Measurements from ENCODE around the gene S100A12.
A peak's percentile ranks its signal among the peaks of the same experiment; 100 is the strongest.

S100A12 gene

DNA sequence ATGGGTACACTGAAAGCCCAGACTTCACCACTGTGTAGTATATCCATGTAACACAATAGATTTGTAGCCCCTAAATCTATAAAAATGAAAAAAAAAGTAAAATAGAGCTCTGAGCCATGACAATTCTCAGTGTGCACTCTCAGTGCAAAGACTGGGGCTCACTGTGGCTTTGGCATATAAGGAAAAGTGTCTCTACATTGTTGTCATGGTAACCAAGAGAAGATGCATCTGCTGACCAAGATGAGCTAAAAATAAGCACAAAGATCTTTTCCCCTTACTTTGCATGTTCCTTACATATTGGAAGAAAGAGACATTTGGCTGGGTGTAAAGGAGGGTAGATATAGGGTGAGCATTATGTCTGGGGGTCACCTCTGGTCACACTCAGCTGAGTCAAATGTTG, 38.8 kb downstream of the S100A12 start:
- Histone ChIP-seq H3K27ac (ENCODE audit: low read length) (no peak overlapping the region), H3K4me3 (ENCODE audit: low read length) (no peak overlapping the region), H3F3A (ENCODE audit: insufficient read depth, low read length) (no peaks in the 10 kb centered on the region), H2AFZ (ENCODE audit: low read length) (no peak overlapping the region), H3K9me3 (replicated peaks; ENCODE audit: insufficient read depth, low read length) (no peaks in the 10 kb centered on the region), H3K4me2 (ENCODE audit: low read depth, low read length) (no peak overlapping the region), H3K36me3 (replicated peaks; ENCODE audit: insufficient read depth, low read length) (no peaks in the 10 kb centered on the region), H3K9ac (ENCODE audit: low read length) (no peak overlapping the region), H4K20me1 (ENCODE audit: insufficient read depth, low read length) (no peaks in the 10 kb centered on the region), H3K27me3 (replicated peaks; ENCODE audit: insufficient read depth, low read length) (no peaks in the 10 kb centered on the region), H3K4me1 (ENCODE audit: low read length) (no peaks in the 10 kb centered on the region), H3K79me2 (ENCODE audit: low read length) (no peaks in the 10 kb centered on the region), H3K9me2 (replicated peaks; ENCODE audit: insufficient read depth, low read length) (no peaks in the 10 kb centered on the region)
- DNase-seq: peak; percentile 33
- TF ChIP-seq, protein P1, sequence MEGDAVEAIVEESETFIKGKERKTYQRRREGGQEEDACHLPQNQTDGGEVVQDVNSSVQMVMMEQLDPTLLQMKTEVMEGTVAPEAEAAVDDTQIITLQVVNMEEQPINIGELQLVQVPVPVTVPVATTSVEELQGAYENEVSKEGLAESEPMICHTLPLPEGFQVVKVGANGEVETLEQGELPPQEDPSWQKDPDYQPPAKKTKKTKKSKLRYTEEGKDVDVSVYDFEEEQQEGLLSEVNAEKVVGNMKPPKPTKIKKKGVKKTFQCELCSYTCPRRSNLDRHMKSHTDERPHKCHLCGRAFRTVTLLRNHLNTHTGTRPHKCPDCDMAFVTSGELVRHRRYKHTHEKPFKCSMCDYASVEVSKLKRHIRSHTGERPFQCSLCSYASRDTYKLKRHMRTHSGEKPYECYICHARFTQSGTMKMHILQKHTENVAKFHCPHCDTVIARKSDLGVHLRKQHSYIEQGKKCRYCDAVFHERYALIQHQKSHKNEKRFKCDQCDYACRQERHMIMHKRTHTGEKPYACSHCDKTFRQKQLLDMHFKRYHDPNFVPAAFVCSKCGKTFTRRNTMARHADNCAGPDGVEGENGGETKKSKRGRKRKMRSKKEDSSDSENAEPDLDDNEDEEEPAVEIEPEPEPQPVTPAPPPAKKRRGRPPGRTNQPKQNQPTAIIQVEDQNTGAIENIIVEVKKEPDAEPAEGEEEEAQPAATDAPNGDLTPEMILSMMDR (IDR thresholded peaks at IDR 0.05; ENCODE audit: low read length): no peak
- no peak for TF ChIP-seq EZH2phosphoT487 (IDR thresholded peaks at IDR 0.05; ENCODE audit: low read length)
- no peak for TF ChIP-seq EZH2 (optimal IDR thresholded peaks at IDR 0.05; ENCODE audit: low read depth, low read length)

DNA sequence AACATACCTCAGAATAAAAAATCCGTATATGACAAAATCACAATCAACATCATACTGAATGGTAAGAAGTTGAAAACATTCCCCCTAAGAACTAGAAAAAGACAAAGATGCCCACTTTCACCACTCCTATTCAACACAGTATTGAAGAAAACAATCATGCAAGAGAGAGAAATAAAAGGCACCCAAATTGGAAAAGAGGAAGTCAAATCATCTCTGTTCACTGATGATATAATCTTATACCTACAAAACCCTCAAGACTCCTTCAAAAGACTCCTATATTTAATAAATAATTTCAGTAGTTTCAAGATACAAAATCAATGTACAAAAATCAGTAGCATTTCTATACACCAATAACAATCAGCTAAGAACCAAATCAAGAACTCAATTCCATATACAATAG, 41.5 kb downstream of the S100A12 start:
- Histone ChIP-seq H3K9ac (ENCODE audit: low read length) (no peak overlapping the region), H3K4me3 (ENCODE audit: low read length) (no peak overlapping the region), H3K36me3 (replicated peaks; ENCODE audit: insufficient read depth, low read length) (no peaks in the 10 kb centered on the region), H3F3A (ENCODE audit: insufficient read depth, low read length) (no peaks in the 10 kb centered on the region), H3K27ac (ENCODE audit: low read length) (no peak overlapping the region), H3K4me2 (ENCODE audit: low read depth, low read length) (no peak overlapping the region), H3K9me3 (replicated peaks; ENCODE audit: insufficient read depth, low read length) (no peaks in the 10 kb centered on the region), H3K27me3 (replicated peaks; ENCODE audit: insufficient read depth, low read length) (no peaks in the 10 kb centered on the region), H2AFZ (ENCODE audit: low read length) (no peak overlapping the region), H4K20me1 (ENCODE audit: insufficient read depth, low read length) (no peaks in the 10 kb centered on the region), H3K4me1 (ENCODE audit: low read length) (no peaks in the 10 kb centered on the region), H3K9me2 (replicated peaks; ENCODE audit: insufficient read depth, low read length) (no peaks in the 10 kb centered on the region), H3K79me2 (ENCODE audit: low read length) (no peaks in the 10 kb centered on the region)
- TF ChIP-seq EZH2phosphoT487 (IDR thresholded peaks at IDR 0.05; ENCODE audit: low read length) (no peak), EZH2 (optimal IDR thresholded peaks at IDR 0.05; ENCODE audit: low read depth, low read length) (no peak)
- TF ChIP-seq, protein P1 (IDR thresholded peaks at IDR 0.05; ENCODE audit: low read length): no peak
- no peak for DNase-seq

DNA sequence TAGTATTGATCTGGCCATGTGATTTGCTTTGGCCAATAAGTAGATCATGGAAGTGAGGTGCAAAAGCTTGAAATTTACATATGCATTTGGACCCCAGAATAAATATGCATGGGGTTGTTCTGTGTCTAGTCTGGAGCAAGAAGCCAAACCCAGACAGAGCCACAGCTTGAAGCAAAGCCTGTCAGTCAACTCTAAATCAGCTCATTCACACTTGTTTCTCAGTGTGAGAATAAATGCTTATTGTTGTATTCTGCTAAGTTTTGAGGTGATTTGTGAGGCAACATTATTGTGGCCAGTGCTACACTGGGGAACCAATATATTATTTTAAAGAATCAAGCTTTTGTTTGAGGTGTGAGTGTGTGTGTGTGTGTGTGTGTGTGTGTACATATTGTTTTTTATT, 50.5 kb downstream of the S100A12 start:
- Histone ChIP-seq H3K27ac (ENCODE audit: low read length) (no peak overlapping the region), H3K9me2 (replicated peaks; ENCODE audit: insufficient read depth, low read length) (no peaks in the 10 kb centered on the region), H3K4me3 (ENCODE audit: low read length) (no peak overlapping the region), H3K36me3 (replicated peaks; ENCODE audit: insufficient read depth, low read length) (no peaks in the 10 kb centered on the region), H3K4me1 (ENCODE audit: low read length) (no peaks in the 10 kb centered on the region), H3K4me2 (ENCODE audit: low read depth, low read length) (no peak overlapping the region), H3K79me2 (ENCODE audit: low read length) (no peaks in the 10 kb centered on the region), H3K27me3 (replicated peaks; ENCODE audit: insufficient read depth, low read length) (no peaks in the 10 kb centered on the region), H2AFZ (ENCODE audit: low read length) (no peak overlapping the region), H3K9ac (ENCODE audit: low read length) (no peak overlapping the region), H3K9me3 (replicated peaks; ENCODE audit: insufficient read depth, low read length) (no peaks in the 10 kb centered on the region), H3F3A (ENCODE audit: insufficient read depth, low read length) (no peaks in the 10 kb centered on the region), H4K20me1 (ENCODE audit: insufficient read depth, low read length) (no peaks in the 10 kb centered on the region)
- no peak for DNase-seq
- no peak for TF ChIP-seq EZH2 (optimal IDR thresholded peaks at IDR 0.05; ENCODE audit: low read depth, low read length)
- TF ChIP-seq, protein P1 (IDR thresholded peaks at IDR 0.05; ENCODE audit: low read length): no peak
- TF ChIP-seq EZH2phosphoT487 (IDR thresholded peaks at IDR 0.05; ENCODE audit: low read length): no peak
